ENCODE data around the gene NCBP3.
"Not testable (repeated sequence)": the region's sequence is repeated elsewhere in the genome, so short reads cannot be mapped to it uniquely, and the experiment has no call there.

The NCBP3 gene

DNA sequence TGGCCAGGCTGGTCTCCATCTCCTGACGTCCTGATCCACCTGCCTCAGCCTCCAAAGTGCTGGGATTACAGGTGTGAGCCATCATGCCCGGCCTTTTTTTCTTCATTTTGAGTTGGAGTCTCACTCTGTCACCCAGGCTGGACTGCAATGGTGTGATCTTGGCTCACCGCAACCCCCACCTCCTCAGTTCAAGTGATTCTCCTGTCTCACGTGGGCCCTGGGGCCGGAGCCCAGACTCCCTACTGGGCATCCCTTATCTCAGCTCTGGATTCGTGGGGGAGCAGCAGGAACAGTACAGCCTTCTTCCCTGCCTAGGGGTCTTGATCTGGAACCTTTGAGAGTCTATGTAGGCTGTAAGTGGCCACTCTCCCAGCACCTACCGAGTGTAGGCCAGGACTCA is 52.8 kb downstream of the NCBP3 start:
- not testable (repeated sequence) for DNase-seq (ENCODE audit: low read depth in 2 of 2)

DNA sequence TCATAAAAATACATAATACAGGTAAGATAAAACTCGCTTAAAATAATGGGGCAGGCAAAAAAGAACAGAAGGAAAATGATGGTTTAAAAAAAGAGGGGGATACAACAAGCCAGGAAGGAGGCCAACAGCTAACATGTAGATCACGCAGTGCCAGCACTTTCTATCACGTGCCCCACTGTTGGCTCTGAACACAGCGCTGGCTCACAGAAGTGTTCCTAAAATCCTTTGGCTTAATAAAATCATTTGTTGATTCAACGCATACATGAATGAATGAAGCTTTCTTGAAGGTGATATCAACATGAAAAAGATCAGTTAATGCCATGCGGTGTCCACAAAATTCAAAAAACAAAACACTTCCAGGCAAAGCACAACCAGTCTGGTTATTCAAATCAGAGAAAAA is 53.6 kb downstream of the NCBP3 start:
- no peak for DNase-seq (ENCODE audit: low read depth in 2 of 2)

DNA sequence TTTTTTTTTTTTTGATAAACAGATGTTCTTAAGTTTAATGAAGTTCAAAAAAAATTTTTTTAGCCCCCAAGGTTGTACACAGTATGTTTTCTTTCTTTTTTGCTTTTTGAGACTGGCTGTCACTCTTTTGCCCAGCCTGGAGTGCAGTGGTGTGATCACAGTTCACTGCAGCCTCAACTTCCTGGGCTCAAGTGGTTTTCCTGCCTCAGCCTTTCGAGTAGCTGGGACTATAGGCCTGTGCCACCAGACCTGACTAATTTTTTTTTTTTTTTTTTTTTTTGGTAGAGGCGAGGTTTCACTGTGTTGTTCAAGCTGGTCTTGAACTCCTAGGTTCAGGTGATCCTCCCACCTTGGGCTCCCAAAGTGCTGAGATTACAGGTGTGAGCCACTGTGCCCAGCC is 57.8 kb downstream of the NCBP3 start:
- no peak for DNase-seq (ENCODE audit: low read depth in 2 of 2)

DNA sequence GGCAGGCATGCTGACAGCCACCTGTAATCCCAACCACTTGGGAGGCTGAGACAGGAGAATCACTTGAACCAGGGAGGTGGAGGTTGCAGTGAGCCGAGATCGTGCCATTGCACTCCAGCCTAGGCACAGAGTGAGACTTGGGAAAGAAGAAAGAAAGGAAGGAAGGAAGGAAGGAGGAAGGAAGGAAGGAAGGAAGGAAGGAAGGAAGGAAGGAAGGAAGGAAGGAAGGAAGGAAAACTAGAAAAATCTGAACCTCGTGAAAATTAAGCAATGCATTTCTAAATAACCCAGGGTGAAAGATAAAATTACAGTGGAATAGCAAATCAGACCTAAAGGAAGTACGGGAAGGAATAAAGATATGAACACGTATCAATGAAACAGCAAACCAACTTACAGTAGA is 60.7 kb downstream of the NCBP3 start:
- not testable (repeated sequence) for DNase-seq (ENCODE audit: low read depth in 2 of 2)

DNA sequence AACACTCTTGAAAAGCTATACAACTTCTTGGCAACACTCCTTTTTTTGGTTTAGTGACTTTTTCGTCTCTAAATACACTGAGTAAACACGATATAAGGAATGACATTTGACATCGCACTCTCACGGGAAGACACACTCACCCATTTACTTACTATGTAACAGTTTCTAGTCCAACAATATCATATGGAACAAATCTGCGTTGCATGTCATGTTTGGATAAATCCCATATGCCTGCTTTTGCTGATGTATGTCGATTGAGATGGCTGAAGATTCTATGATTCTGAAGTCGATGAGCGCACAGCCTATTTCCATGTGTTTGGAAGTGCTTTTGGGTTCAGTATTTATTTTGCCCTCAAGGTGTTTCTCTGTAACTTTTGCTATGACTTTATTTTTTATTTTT is 63.3 kb downstream of the NCBP3 start:
- DNase-seq (ENCODE audit: low read depth in 2 of 2): no peak

DNA sequence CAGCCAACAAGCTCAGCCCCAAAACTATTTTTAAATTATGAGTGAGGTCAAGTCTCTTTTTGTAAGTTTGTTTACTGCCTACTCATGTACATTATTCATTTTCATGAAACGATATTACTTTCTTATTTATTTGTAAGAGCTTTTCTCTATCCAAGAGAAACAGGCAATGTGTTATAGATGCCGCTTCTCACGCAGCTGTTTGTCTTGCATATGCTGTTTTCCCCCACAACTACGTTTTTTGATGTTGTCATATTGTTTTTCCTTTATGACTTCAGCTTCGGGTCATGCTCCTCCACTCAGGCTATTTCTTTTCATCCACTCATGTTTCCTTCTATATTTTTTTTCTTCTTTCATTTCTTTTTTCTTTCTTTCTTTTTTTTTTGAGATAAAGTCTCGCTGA is 65.1 kb downstream of the NCBP3 start:
- DNase-seq (ENCODE audit: low read depth in 2 of 2): no peak

DNA sequence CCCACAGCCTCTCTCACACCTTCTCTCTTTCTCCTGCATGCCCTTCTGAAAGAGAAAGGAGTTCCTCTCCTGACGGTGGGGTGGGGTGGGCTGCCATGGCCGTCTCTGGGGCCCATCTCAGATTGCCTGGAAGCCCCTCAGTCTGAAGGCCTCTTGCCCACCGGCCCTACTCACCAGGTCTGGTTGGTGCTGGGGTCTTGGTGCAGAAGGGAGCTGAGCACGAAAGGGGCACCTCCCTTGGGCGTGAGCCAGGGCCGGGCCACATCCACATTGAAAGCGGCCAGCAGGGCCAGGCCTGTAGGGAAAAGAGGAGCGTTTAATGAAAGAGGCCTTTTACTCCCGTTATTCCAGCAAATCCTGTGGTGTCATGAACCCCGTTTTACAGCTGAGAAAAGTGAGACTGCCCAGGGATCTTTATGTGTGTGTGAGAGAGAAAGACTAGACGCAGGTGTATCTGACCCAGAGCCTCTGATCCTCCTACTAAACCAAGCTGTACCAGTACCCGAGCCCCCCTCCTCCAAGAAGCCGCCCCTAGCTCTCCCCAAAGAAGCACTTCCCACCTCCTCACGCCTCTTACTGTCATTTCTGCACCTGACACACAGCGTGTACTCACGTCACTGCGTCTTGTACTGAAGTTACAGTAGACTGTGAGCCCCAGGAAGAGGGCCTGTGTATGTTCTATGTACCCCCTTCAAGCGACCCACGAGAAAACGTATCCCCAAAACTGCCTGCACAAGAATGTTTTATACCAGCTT is 68.5 kb downstream of the NCBP3 start:
- no peak for DNase-seq (ENCODE audit: low read depth in 2 of 2)

DNA sequence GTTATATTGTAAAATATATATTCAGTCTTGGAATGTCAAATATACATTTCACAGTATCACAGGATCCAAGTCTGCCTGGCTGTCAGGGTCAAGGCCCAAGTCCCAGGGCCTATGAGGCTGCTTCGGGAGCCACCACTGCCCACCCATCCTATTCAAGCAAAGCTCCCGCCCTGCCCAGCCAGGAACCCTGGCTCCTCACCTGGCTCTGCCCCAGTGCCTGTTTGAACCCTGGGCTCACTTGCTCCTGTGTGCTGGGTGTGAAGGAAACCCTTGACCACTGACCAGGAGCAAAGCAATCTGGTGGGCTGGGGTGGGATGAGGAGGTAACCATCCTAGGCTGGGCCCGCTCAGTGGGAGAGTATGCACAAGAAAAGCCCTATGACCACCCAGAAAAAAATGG is 72.1 kb downstream of the NCBP3 start:
- DNase-seq (ENCODE audit: low read depth in 2 of 2): no peak

DNA sequence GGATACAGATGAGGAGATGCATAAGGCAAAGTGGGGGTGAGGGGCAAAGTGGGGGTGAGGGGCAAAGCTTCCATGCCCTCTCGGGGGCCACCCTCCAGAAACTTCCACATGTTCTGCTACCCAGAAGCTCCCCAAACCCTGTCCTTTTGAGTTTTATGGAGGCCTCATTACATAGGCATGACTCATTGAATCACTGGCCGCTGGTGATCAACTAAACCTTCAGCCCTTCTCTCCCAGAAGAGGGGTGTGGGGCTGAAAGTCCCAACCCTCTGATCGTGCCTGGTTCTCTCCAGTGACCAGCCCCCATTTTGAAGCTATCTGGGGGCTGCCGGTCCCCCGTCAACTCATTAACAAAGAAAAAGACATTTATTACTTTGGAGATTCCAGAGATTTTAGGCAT is 72.5 kb downstream of the NCBP3 start:
- no peak for DNase-seq (ENCODE audit: low read depth in 2 of 2)

DNA sequence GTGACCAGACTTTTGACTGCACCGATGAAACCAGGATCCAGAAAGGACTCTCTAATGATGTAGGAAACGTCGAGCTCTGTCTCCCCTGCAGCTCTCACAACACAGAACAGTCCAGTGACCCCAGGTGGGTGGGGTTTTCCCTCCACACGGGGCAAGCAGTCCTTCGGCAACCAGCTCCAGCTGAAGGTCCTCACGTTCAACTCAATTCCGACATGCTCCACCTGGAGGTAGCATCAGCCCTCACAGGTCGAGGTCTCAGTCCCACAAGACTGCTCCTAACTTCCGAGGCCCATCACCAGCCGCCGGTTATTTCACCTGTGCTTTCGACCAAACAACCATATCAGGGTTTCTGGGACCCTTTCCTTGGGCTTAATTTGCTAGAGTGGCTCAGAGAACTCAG is 73.3 kb downstream of the NCBP3 start:
- no peak for DNase-seq (ENCODE audit: low read depth in 2 of 2)

DNA sequence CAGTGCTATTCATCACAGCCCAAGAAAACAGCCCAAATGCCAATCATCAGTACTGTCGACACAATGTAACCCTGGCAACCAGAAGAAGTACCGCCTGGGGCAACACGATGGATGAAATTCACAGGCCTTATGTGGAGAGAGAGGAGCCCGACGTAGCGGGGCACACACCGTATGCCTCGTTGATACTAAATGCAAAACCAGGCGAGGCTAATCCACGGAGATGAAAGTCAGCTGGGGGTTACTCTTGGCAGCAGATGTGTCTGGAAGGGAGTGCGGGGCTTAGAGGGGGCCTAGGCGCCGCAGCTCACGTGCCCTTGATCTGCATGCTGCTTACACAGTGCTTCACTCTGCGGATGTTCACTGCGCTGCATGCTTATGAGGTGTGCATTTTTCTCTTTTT is 74.9 kb downstream of the NCBP3 start:
- no peak for DNase-seq (ENCODE audit: low read depth in 2 of 2)

DNA sequence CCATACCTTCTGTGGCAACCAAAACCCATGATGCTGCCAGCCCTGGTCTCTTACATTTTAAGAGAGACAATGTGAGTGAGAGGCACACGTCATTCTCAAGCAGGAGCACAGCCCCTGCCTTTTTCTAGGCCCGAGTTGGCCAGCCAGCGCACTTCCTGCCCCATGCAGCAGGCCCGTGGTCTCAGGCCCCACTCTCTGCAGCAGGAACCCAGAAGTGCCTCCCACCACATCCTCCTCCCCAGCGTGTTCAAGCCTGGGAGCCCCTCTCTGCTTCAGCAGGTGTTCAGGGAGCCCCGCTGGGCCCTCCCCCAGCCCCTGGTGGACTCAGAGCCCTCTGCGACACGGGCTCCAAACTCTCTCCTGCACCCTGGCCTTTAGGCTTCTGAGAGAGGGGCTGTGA is 75.6 kb downstream of the NCBP3 start:
- no peak for DNase-seq (ENCODE audit: low read depth in 2 of 2)

DNA sequence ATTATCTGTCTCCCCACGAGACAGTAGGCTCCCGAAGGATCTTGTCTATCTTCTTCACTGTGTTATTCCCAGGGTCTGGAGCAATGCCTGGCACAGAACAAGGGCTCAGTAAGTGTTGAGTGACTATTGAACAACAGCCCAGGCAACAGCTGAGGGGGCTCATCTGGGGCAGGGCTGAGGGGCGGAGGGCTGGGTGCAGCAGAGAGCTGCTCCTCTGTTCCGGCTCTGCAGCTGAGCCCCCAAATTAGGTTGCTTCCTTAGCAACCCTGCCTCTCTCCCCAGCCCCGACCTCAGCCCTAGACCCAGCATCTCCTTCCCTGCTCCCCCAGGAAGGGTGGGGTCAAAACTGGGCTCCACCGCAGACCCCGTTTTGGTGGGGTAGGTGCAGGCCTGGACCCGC is 77.3 kb downstream of the NCBP3 start:
- DNase-seq (ENCODE audit: low read depth in 2 of 2): no peak

DNA sequence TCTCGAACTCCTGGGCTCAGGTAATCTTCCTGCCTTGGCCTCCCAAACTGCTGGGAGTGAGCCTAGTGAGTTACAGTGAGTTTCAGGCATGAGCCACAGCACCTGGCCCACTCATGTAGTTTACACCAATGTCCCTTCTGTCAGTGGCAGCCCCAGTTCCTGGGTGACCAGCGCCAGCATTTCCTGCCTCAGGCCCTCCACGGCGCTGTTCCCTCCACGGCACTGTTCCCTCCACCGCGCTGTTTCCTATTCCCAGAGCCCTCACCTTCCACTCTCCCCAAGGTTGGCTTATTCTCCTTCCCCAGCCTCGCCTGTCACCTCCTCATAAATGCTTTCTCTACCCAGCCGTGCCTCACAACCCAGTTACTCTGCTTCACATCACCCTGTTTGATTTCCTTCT is 77.7 kb downstream of the NCBP3 start:
- no peak for DNase-seq (ENCODE audit: low read depth in 2 of 2)

DNA sequence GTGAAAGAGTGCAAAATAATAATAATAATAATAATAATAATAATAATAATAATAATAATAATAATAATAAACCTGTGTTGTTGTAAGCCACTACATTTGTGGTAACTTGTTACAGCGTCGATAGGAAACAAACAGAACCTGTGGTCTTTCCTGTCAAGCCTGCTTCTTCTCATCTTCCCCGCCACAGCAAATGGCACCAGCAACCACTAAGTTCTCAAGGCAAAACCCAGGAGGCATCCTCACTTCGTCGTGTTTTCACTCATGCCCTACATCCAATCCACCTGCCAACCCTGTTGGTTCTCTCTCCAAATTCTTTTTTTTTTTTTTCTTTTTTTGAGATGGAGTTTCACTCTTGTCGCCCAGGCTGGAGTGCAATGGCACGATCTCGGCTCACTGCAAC is 79.3 kb downstream of the NCBP3 start:
- DNase-seq (ENCODE audit: low read depth in 2 of 2): no peak

DNA sequence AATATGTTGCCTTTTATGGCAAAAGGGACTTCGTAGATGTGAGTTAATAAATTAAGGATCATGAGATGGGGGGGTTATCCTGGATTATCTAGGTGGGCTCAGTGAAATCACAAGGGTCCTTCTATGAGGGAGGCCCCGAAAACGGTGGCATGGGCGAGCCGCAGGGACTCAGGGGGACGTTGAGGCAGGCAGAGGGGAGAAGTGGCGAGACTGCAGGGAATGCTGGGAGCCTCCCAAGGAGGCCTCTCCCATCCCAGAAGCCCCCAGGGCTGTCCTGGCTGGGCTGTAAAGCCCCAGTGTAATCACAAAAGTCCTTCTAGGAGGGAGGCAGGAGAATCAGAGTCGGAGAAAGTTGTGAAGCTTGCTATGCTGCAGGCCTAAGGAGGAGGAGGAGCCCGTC is 80.1 kb downstream of the NCBP3 start:
- no peak for DNase-seq (ENCODE audit: low read depth in 2 of 2)

DNA sequence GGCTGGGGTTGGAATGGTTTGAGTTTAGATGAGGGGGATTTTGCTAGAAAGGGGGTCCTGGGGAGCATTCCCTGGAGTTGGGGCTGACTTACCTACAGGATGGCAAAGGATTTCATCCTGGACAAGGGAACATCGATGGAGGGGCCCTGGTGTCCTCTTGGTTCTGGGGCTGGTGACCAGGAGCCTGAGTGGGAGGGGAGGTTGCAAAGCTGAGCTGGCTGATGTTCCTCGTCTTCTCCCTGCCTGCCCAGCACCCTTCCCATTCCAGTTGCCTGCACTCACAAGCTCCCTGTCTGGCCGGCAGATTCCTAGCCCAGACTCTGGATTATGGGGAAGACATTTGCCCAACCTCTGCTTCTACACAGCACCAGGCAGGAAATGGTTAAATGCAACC is 82.3 kb downstream of the NCBP3 start:
- no peak for DNase-seq (ENCODE audit: low read depth in 2 of 2)

DNA sequence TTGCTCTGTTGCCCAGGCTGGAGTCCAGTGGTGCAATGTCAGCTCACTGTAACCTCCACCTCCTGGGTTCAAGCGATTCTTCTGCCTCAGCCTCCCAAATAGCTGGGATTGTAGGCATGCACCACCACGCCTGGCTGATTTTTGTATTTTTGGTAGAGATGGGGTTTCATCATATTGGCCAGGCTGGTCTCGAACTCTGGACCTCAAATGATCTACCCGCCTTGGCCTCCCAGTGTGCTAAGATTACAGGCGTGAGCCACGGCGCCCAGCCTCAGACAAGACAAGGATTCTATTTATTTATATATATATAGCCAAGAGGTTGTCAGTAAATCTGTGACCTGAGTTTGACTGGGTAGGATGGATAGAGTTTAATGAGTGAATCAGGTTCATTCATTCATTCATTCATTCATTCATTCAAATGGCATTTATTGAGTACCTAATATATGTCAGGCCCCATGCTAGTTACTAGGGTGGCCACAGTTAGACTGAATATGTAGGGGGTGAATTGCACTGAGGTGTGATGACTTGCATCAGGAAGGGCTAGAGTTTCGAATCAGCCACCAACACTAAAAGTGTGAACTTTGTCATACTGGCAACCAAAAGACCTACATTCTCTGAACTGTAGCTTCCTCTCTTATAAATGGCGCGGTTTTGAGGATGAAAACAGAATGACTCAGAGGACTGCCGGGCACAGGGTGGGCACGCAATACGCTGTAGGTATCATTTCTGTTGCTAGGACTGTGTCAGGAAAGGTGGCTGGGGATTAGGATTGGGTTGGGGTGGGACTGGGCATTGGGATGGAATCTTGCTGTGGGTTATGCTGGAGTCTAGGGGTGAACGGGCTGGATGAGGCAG is 82.9 kb downstream of the NCBP3 start:
- no peak for DNase-seq (ENCODE audit: low read depth in 2 of 2)

DNA sequence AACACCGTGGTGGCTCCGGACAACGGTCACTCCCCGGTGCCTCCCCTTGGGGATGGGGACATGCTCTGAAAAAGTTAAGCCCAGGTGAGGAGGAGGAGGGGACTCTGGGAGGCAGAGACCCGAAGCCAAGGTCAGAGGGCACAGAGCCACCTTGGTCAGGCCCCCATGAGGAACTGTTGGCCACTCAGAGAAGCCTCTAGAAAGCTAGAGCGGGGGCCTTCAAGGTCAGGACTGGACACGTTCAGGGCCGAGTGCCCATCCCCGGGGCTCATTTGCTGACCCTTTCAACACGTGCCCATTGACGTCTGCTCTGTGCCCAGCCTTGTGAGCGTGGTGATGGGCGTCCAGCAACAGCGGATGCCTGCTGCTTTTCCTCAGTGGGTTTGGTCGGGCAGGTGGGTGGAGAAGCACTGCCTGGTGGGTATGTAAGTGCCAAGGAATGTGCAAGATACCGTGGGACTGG is 84.1 kb downstream of the NCBP3 start:
- DNase-seq (ENCODE audit: low read depth in 2 of 2): no peak

DNA sequence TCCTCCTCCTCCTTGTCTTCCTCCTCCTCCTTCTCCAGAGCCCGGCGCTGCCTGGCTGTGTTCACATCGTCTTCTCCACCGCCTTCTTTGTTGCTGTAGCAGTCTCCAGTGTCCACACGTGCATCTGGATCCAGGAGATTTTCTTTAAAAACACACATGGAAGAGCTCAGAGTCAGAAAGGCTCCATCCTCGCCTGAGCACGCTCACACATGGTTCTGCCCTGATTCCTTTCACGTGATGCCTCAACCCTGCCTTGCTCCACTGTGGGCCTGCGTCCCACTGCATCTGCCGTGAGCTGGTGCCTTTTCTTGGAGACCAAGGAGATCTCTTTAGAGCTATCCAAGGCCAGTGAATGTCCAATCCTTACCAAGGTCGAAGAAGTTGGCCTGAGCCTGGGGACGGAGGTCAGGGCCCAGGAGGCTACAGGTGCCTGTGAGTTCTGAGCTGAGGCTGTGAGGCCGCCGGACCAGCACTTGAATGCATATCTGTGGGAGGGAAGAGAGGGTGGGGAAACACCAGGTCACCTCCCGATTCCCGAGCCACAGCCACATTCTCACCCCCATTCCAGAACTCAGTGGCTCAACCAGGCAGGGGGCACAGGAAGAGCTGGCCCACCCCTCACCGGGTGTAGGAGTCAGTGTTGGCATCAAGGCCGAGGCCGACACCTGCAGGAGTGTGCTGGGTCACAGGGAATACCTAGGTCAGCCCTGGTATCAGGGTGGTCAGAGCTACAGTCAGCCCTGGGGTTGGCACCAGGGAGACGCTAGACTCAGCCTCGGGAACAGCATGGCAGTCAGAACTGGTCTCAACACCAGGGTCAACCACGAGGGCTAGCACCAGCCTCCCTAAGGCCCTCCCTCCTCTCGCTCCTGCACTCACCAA is 84.8 kb downstream of the NCBP3 start:
- no peak for DNase-seq (ENCODE audit: low read depth in 2 of 2)

DNA sequence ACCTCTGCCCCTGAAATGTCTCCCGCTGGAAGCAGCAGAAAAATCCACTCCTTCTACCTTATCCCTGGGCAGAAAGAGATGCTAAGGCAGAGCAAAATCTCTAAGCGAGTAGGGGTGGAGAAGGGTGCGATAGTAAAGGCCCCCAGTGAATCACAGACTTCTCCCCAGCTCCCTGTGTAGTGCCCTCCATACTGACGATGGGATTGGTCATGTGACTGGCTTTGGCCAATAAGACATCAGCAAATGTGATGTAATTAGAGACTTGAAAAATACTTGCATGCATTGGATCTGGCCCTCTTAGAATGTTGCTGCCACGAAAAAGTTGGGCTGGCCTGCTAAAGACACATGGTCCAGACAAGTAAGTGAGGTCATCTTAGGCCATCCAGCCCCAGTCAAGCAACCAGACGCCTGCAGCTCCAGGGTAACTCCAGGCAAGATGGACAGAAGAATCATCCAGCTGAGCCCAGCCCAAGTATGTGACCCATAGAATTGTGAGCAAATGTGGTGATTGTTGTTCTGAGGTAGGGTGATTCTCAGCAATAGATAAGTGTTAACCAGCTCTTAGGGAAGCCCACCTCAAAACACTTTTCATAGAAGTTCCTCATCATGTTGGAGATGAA is 86.3 kb downstream of the NCBP3 start:
- no peak for DNase-seq (ENCODE audit: low read depth in 2 of 2)

All from stimulated activated CD4-positive, alpha-beta T cell treated with anti-CD3 and anti-CD28 coated beads, Interleukin-1b, Interleukin-23, amount 100 ng/mL, for 1 hour (primary cell).